ENCODE data around the gene IPO13.

Gene IPO13

DNA sequence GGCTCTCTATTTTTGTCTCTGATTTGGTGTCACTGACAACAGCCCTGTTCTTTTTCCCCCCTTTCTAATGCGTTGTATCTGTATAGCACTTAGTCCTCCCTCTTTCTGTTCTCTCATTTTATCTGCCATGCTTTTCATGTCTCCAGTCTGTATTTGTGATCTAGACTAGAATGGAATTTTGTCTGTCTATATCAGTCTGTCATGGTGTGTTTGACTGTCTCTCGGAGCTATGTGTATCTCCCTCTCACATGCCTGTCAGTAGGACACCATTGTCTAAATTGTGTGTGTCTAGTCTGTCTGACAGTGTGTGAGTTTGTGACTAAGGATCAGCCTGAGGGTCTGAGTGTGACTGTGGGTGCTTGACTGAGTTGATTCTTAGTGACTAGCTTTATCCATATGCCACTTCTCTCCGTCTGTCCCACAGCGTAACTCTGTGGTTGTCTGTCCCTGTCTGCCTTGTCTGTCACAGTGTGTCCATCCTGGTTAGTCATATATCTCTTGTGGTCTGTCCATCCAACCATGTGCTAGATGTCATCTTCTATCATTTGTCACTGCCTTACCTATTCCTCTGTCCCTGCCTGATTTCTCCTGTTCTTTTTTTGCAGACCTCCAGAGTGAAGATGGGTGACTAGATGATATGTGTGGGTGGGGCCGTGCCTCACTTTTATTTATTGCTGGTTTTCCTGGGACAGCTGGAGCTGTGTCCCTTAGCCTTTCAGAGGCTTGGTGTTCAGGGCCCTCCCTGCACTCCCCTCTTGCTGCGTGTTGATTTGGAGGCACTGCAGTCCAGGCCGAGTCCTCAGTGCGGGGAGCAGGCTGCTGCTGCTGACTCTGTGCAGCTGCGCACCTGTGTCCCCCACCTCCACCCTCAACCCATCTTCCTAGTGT lies 30.9 kb downstream of the IPO13 start:
- H3K27me3 ChIP-seq = peaks cover 13% of the 10 kb centered on the region
- peaks cover 30% of the 10 kb centered on the region for H3K36me3 ChIP-seq
- peaks cover 72 to 75% of the 10 kb centered on the region in 2 experiments for H3K4me1 ChIP-seq (ENCODE audit: control insufficient read depth in 1 of 2, insufficient read depth in 1 of 2, low read depth in 1 of 2, low read length in 1 of 2)
- TF ChIP-seq, protein P1, sequence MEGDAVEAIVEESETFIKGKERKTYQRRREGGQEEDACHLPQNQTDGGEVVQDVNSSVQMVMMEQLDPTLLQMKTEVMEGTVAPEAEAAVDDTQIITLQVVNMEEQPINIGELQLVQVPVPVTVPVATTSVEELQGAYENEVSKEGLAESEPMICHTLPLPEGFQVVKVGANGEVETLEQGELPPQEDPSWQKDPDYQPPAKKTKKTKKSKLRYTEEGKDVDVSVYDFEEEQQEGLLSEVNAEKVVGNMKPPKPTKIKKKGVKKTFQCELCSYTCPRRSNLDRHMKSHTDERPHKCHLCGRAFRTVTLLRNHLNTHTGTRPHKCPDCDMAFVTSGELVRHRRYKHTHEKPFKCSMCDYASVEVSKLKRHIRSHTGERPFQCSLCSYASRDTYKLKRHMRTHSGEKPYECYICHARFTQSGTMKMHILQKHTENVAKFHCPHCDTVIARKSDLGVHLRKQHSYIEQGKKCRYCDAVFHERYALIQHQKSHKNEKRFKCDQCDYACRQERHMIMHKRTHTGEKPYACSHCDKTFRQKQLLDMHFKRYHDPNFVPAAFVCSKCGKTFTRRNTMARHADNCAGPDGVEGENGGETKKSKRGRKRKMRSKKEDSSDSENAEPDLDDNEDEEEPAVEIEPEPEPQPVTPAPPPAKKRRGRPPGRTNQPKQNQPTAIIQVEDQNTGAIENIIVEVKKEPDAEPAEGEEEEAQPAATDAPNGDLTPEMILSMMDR (IDR thresholded peaks at IDR 0.05) = no peak
- peak overlapping the region; percentile 57 to 96 for H3K4me3 ChIP-seq (ENCODE audit: low read depth in 1 of 2, low read length in 1 of 2)
- no peaks in the 10 kb centered on the region for H3K9me3 ChIP-seq
- H3K27ac ChIP-seq = peak overlapping the region; percentile 98

DNA sequence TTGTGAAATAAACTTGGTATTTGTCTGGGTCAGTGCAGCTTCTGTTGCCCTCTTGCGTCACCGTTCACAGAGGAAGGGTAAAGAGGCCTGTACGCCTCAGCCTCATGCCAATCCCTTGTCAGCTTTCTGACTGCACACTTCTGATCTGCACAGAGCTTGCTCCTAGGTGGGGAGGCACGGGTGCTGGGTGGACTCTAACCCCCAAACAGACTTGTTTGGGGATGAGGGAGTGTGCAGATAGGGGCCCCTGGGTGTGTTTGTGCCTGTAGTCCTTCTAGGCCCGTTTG lies 31.5 kb downstream of the IPO13 start:
- TF ChIP-seq, protein P1 (IDR thresholded peaks at IDR 0.05) = no peak
- Histone ChIP-seq H3K27ac (peak overlapping the region; percentile 98), H3K4me3 (ENCODE audit: low read depth in 1 of 2, low read length in 1 of 2) (peak overlapping the region; percentile 57 to 96), H3K4me1 (ENCODE audit: control insufficient read depth in 1 of 2, insufficient read depth in 1 of 2, low read depth in 1 of 2, low read length in 1 of 2) (peaks cover 78 to 81% of the 10 kb centered on the region in 2 experiments), H3K27me3 (peaks cover 13% of the 10 kb centered on the region), H3K36me3 (peaks cover 30% of the 10 kb centered on the region), H3K9me3 (no peaks in the 10 kb centered on the region)

DNA sequence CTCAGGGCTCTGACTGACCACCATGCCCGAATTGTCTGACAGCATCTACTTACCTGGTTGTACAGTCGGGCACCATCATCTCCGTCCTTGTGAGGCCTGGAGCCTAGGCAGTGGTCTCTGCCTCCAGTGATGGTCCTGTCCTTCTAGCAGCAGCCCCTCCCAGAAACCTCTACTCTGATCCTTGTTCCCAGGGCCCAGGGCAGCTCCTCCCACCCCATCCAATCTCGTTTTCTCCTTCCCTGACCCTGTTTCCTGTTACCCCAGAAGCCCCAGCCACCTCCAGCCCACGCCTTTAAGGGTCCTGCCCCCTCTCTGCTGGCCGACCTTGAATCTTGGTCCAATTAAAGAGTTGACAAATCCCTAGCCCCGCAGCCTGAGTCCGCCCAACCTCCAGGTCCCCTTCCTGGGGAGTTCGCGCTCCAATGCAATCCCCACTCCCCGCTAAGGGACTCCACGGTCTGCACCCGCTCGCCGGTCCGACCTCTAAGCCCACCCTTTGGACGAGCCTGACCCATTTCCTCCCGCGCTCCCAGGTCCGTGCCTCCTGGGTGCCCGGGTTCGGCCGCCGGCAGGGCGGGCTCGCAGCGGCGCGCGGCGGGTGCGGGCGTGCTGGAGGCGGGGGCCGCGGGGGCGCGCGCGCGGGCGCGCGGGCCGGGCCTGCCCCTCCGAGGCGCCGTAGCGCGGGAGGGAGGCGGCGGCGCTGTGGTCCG lies 32.0 kb downstream of the IPO13 start, which contains the start of gene B4GALT2:
B4GALT2 (plus strand) TSS at position 660 of the 710 bp plus-strand sequence. CDS start 1,951 bp downstream, outside the sequence.
- Histone ChIP-seq H3K27me3 (peaks cover 13% of the 10 kb centered on the region), H3K4me3 (ENCODE audit: low read depth in 1 of 2, low read length in 1 of 2) (peak within 1 kb of the TSS; percentile 57 to 96), H3K27ac (peak within 1 kb of the TSS; percentile 98), H3K9me3 (no peaks in the 10 kb centered on the region), H3K4me1 (ENCODE audit: control insufficient read depth in 1 of 2, insufficient read depth in 1 of 2, low read depth in 1 of 2, low read length in 1 of 2) (peaks cover 82 to 85% of the 10 kb centered on the region in 2 experiments), H3K36me3 (peaks cover 30% of the 10 kb centered on the region)
- TF ChIP-seq, protein P1 (IDR thresholded peaks at IDR 0.05) = no peak

DNA sequence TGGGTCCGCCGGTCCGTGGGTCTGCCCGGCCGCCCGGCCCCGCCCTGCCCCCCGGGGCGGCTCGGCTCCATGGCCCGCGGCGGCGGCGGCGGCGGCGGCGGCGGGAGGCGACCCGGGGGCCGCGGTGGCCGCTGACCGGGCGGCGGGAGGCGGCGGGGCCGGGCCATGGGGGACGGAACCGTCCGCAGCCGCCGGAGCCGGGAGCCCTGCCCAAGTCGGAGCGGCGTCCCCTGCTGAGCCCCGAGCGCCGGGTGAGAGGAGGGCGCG lies 32.4 kb downstream of the IPO13 start:
- Histone ChIP-seq H3K9me3 (no peaks in the 10 kb centered on the region), H3K36me3 (peaks cover 30% of the 10 kb centered on the region), H3K4me1 (ENCODE audit: control insufficient read depth in 1 of 2, insufficient read depth in 1 of 2, low read depth in 1 of 2, low read length in 1 of 2) (peaks cover 80 to 83% of the 10 kb centered on the region in 2 experiments), H3K27ac (no peak overlapping the region), H3K4me3 (ENCODE audit: low read depth in 1 of 2, low read length in 1 of 2) (peak overlapping the region; percentile 26 to 64), H3K27me3 (peaks cover 13% of the 10 kb centered on the region)
- TF ChIP-seq, protein P1 (IDR thresholded peaks at IDR 0.05) = no peak

DNA sequence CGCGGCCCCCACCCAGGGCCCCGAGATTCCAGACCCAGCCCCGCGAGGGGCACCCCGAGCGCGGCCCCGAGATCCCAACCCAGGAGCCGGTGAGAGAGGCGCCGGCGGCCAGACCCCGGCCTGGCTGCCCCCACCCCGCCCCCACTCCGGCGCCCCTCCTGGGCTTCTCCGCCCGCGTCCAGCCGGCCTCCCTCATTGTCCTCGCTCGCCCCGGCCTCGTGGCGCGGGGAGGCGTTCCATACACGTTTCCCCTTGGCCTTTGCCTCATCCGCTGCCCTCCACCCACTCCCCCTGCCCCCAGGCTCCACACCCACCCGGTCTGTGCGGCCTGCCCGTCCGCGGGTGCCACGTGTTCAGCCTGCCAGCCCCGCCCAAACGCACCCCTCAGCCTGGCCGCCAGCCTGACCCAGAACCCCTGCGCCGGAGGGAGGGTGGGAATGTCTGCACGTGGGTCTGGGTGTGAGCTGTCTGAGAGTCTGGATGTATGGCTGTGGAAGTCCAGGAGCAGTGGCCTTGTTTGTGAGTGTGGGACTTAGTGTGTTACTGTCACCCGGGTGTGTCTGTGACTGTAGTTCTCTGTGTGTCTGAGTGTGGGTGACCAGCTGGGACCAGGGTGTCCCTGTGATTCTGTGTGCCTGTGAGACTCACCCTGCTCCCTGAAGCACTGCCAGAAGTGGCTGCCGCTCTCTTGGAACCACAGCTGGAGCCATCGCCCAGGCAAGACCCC lies 32.9 kb downstream of the IPO13 start:
- H3K36me3 ChIP-seq = peaks cover 30% of the 10 kb centered on the region
- H3K27ac ChIP-seq = no peak overlapping the region
- peaks cover 76 to 79% of the 10 kb centered on the region in 2 experiments for H3K4me1 ChIP-seq (ENCODE audit: control insufficient read depth in 1 of 2, insufficient read depth in 1 of 2, low read depth in 1 of 2, low read length in 1 of 2)

More for the DNA sequence above, 32.9 kb downstream of the IPO13 start:
- no peaks in the 10 kb centered on the region for H3K9me3 ChIP-seq
- TF ChIP-seq, protein P1 (IDR thresholded peaks at IDR 0.05) = no peak
- H3K27me3 ChIP-seq = peaks cover 13% of the 10 kb centered on the region
- H3K4me3 ChIP-seq (ENCODE audit: low read depth in 1 of 2, low read length in 1 of 2) = peak overlapping the region; percentile 26 to 64

Data from neutrophil (primary cell).